Erythroblast (primary cell): ENCODE results near the gene EIF4G2.

Experiments
- GATA1 ChIP-seq: IDR thresholded peaks from 2 replicates; pipeline ENCODE4 v1.6.1; 2011; ENCODE audit warnings: low read depth, mild to moderate bottlenecking, control low read depth, low read length, moderate library complexity
- POLR2A ChIP-seq: IDR thresholded peaks from 2 replicates; pipeline ENCODE4 v1.6.1; 2011; ENCODE audit warnings: mild to moderate bottlenecking, low read length

DNA sequence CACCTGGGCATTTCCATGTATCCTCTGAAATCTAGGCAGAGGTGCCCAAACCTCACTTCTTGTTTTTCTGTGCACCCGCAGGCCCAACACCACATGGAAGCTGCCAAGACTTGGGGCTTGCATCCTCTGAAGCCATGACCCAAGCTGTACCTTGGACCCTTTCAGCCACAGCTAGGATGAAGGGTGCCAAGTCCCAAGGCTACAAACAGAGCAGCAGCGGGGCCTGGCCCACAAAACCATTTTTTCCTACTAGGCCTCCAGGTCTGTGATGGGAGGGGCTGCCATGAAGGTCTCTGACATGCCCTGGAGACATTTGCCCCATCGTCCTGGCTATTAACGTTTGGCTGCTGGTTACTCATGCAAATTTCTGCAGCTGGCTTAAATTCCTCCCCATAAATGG, 20.4 kb upstream of the EIF4G2 start:
- TF ChIP-seq POLR2A (no peak), GATA1 (no peak)
